WTC11 (cell line): Measurements from ENCODE around the gene MIEF1. TPM values are rescaled to one million over a fixed set of nuclear protein-coding genes. Genes with fewer than 3 reads are reported as not detected.

Experiments
- ATAC-seq: fragments of 200-7000 bp; cut with Tn5 transposase; 2 replicates; pipeline ENCODE4 v1.10.0; 2021; ENCODE audit warnings: mild to moderate bottlenecking, moderate library complexity
- CTCF ChIA-PET: fragments of 300-600 bp; sonication (Branson Sonifier 250); formaldehyde crosslinking; loops from one replicate; lab custom pipeline; 2021; ENCODE audit warnings: antibody characterized with exemption; lab: Charles Lee
- POLR2A ChIA-PET: fragments of 350-600 bp; sonication (Branson Sonifier 250); formaldehyde crosslinking; loops from one replicate; lab custom pipeline; 2021; ENCODE audit warnings: antibody characterized with exemption; lab: Charles Lee
- DNase-seq: peaks from one replicate; pipeline ENCODE4 v3.0.0; 2021; ENCODE audit warnings: low spot score
- H3K27ac Mint-ChIP-seq: 2 replicates; pipeline ENCODE4 v1.8.0; 2021; ENCODE audit warnings: mixed read lengths
- H3K27me3 Mint-ChIP-seq: 2 replicates; pipeline ENCODE4 v1.8.0; 2021; ENCODE audit warnings: low read depth, mild to moderate bottlenecking, moderate library complexity, mixed read lengths
- H3K36me3 Mint-ChIP-seq: 2 replicates; pipeline ENCODE4 v1.8.0; 2021; ENCODE audit warnings: mixed read lengths
- H3K4me1 Mint-ChIP-seq: 2 replicates; pipeline ENCODE4 v1.8.0; 2022; ENCODE audit warnings: mixed read lengths
- H3K4me3 Mint-ChIP-seq: 2 replicates; pipeline ENCODE4 v1.8.0; 2021; ENCODE audit warnings: mild to moderate bottlenecking, moderate library complexity, mixed read lengths
- H3K9me3 Mint-ChIP-seq: 2 replicates; pipeline ENCODE4 v1.8.0; 2021; ENCODE audit warnings: mixed read lengths
- E2F1 ChIP-seq: sonication (generic); formaldehyde crosslinking; IDR thresholded peaks from 2 replicates; pipeline ENCODE4 v1.8.0; 2022; ENCODE audit warnings: mild to moderate bottlenecking, missing genetic modification reagents
- EMX1 ChIP-seq: fragments of 250-450 bp; sonication (Bioruptor Pico); IDR thresholded peaks from 2 replicates; pipeline ENCODE4 v1.8.0; 2021; ENCODE audit warnings: mild to moderate bottlenecking
- ETV6 ChIP-seq: sonication (generic); formaldehyde crosslinking; IDR thresholded peaks from 2 replicates; pipeline ENCODE4 v1.8.1; 2022; ENCODE audit warnings: mild to moderate bottlenecking, missing genetic modification reagents
- FOXJ3 ChIP-seq: sonication (generic); formaldehyde crosslinking; IDR thresholded peaks from 2 replicates; pipeline ENCODE4 v1.9.0; 2021; ENCODE audit warnings: missing genetic modification reagents, mild to moderate bottlenecking, borderline replicate concordance
- FOXK1 ChIP-seq: sonication (generic); formaldehyde crosslinking; IDR thresholded peaks from 2 replicates; pipeline ENCODE4 v1.8.0; 2022; ENCODE audit warnings: mild to moderate bottlenecking, moderate library complexity, missing genetic modification reagents
- NFE2L1 ChIP-seq: sonication (generic); formaldehyde crosslinking; IDR thresholded peaks from 2 replicates; pipeline ENCODE4 v1.8.1; 2023; ENCODE audit warnings: missing genetic modification reagents
- NFYB ChIP-seq: sonication (generic); formaldehyde crosslinking; conservative IDR thresholded peaks from 2 replicates; pipeline ENCODE4 v1.8.0; 2022; ENCODE audit warnings: low read depth, missing genetic modification reagents
- NR1H2 ChIP-seq: sonication (generic); formaldehyde crosslinking; IDR thresholded peaks from 2 replicates; pipeline ENCODE4 v1.9.0; 2021; ENCODE audit warnings: mild to moderate bottlenecking, moderate library complexity, missing genetic modification reagents
- OVOL2 ChIP-seq: fragments of 250-450 bp; sonication (Bioruptor Pico); IDR thresholded peaks from 2 replicates; pipeline ENCODE4 v1.9.0; 2021; ENCODE audit warnings: mild to moderate bottlenecking, borderline replicate concordance
- RORB ChIP-seq: fragments of 250-450 bp; sonication (Bioruptor Pico); IDR thresholded peaks from 2 replicates; pipeline ENCODE4 v1.9.0; 2021; ENCODE audit warnings: mild to moderate bottlenecking
- STAT6 ChIP-seq: sonication (generic); formaldehyde crosslinking; conservative IDR thresholded peaks from 2 replicates; pipeline ENCODE4 v1.8.1; 2023; ENCODE audit warnings: mild to moderate bottlenecking, low read depth, missing genetic modification reagents, moderate library complexity
- TCF7 ChIP-seq: sonication (generic); formaldehyde crosslinking; IDR thresholded peaks from 2 replicates; pipeline ENCODE4 v1.8.0; 2022; ENCODE audit warnings: mild to moderate bottlenecking, low read depth, missing genetic modification reagents, moderate library complexity
- TEAD4 ChIP-seq: sonication (generic); formaldehyde crosslinking; IDR thresholded peaks from 2 replicates; pipeline ENCODE4 v1.8.0; 2022; ENCODE audit warnings: mild to moderate bottlenecking, missing genetic modification reagents
- TP53 ChIP-seq: sonication (generic); formaldehyde crosslinking; IDR thresholded peaks from 2 replicates; pipeline ENCODE4 v1.8.1; 2023; ENCODE audit warnings: mild to moderate bottlenecking, missing genetic modification reagents
- USF1 ChIP-seq: sonication (generic); formaldehyde crosslinking; IDR thresholded peaks from 2 replicates; pipeline ENCODE4 v1.8.0; 2022; ENCODE audit warnings: mild to moderate bottlenecking, missing genetic modification reagents
- ZNF138 ChIP-seq: sonication (generic); formaldehyde crosslinking; conservative IDR thresholded peaks from 2 replicates; pipeline ENCODE4 v1.8.1; 2022; ENCODE audit warnings: mild to moderate bottlenecking, moderate library complexity, missing genetic modification reagents
- ZNF232 ChIP-seq: sonication (generic); formaldehyde crosslinking; IDR thresholded peaks from 2 replicates; pipeline ENCODE4 v1.8.0; 2022; ENCODE audit warnings: mild to moderate bottlenecking, missing genetic modification reagents
- ZNF512 ChIP-seq: sonication (generic); formaldehyde crosslinking; IDR thresholded peaks from 2 replicates; pipeline ENCODE4 v1.8.1; 2022; ENCODE audit warnings: missing genetic modification reagents, borderline replicate concordance
- total RNA-seq: library from RNA; stranded (reverse); gene quantifications from 3 replicates; pipeline ENCODE4 v1.2.3, GENCODE V29; 2021

The MIEF1 gene
- total RNA-seq, 1 experiment from 2014 or later, result 38.7 TPM

- TF ChIP-seq STAT6 (CRISPR knock-in tag) (no peak), ETV6 (no peak), EMX1 (CRISPR knock-in tag) (no peak), E2F1 (CRISPR knock-in tag) (no peak), ZNF138 (no peak), NR1H2 (CRISPR knock-in tag) (no peak), TP53 (CRISPR knock-in tag) (no peak)
These were observed 60.9 kb downstream of the MIEF1 start (continued) for GRCh38 chr22:39562839-39563489.

GRCh38 chr22:39563571-39564428, 61.7 kb downstream of the MIEF1 start:
- H3K4me1 Mint-ChIP-seq, result peaks cover 4% of the 10 kb centered on the region; the same call in 1 of the 2 replicates
- peaks cover 16% of the 10 kb centered on the region for H3K27me3 Mint-ChIP-seq
- TF ChIP-seq E2F1 (CRISPR knock-in tag), result no peak
- peak; percentile 72 for TF ChIP-seq NFE2L1 (CRISPR knock-in tag)
- CTCF ChIA-PET, result no interaction called here
- H3K4me3 Mint-ChIP-seq, result no peak overlapping the region
- POLR2A ChIA-PET, result no interaction called here
- ATAC-seq (no peak), DNase-seq (no peak)
- no peaks in the 10 kb centered on the region for H3K36me3 Mint-ChIP-seq
- peaks cover 10% of the 10 kb centered on the region for H3K9me3 Mint-ChIP-seq
- H3K27ac Mint-ChIP-seq, result no peak overlapping the region

GRCh38 chr22:39565414-39565944, 63.4 kb downstream of the MIEF1 start:
- ChIA-PET POLR2A (no interaction called here), CTCF (no interaction called here)
- peaks cover 6% of the 10 kb centered on the region for H3K27me3 Mint-ChIP-seq
- no peak overlapping the region for H3K27ac Mint-ChIP-seq
- H3K36me3 Mint-ChIP-seq, result no peaks in the 10 kb centered on the region
- DNase-seq (no peak), ATAC-seq (no peak)
- peaks cover 4% of the 10 kb centered on the region; the same call in 1 of the 2 replicates for H3K4me1 Mint-ChIP-seq
- TF ChIP-seq TEAD4 (CRISPR knock-in tag) (no peak), FOXJ3 (no peak), NR1H2 (CRISPR knock-in tag) (no peak), ZNF512 (CRISPR knock-in tag) (no peak), ETV6 (no peak), RORB (CRISPR knock-in tag) (no peak), TCF7 (CRISPR knock-in tag) (no peak), EMX1 (CRISPR knock-in tag) (no peak), OVOL2 (CRISPR knock-in tag) (no peak), NFYB (CRISPR knock-in tag) (no peak), FOXK1 (CRISPR knock-in tag) (no peak), ZNF232 (no peak), USF1 (CRISPR knock-in tag) (no peak)
- no peak overlapping the region for H3K4me3 Mint-ChIP-seq
- H3K9me3 Mint-ChIP-seq, result peaks cover 10% of the 10 kb centered on the region
